Amniotic epithelial cell (primary cell): ENCODE results near the gene STAT5B.
"Not testable (repeated sequence)": the region's sequence is repeated elsewhere in the genome, so short reads cannot be mapped to it uniquely, and the experiment has no call there.

ENCODE experiments used
- DNase-seq: peaks from one replicate; pipeline ENCODE4 v3.0.0-alpha.2; 2010; ENCODE audit warnings: low read depth

STAT5B gene

GRCh38 chr17:42193969-42194899, 82.0 kb downstream of the STAT5B start, which contains the start of gene GHDC:
GHDC (minus strand) TSS chr17:42194494; CDS start chr17:42193581, 913 bp downstream.
- DNase-seq = peak; percentile 74

GRCh38 chr17:42193216-42193968, 82.8 kb downstream of the STAT5B start:
- DNase-seq = no peak

- DNase-seq = no peak
Measured at GRCh38 chr17:42192189-42193126, 83.7 kb downstream of the STAT5B start.

GRCh38 chr17:42191275-42191608, 84.9 kb downstream of the STAT5B start:
- no peak for DNase-seq

- no peak for DNase-seq
Measured at GRCh38 chr17:42190491-42191274, 85.5 kb downstream of the STAT5B start.

GRCh38 chr17:42189651-42189965, 86.6 kb downstream of the STAT5B start:
- no peak for DNase-seq

GRCh38 chr17:42188749-42189650, 87.2 kb downstream of the STAT5B start:
- DNase-seq = no peak

- no peak for DNase-seq
Measured at GRCh38 chr17:42187833-42188232, 88.4 kb downstream of the STAT5B start.

GRCh38 chr17:42186191-42186590, 90.0 kb downstream of the STAT5B start:
- DNase-seq = not testable (repeated sequence)

- DNase-seq = no peak
Measured at GRCh38 chr17:42185621-42185930, 90.6 kb downstream of the STAT5B start.

- no peak for DNase-seq
Measured at GRCh38 chr17:42184713-42185620, 91.2 kb downstream of the STAT5B start, which contains the start of gene HCRT. HCRT (minus strand) TSS chr17:42185452; CDS start chr17:42185365, 87 bp downstream.

- DNase-seq = peak; percentile 47
Measured at GRCh38 chr17:42183741-42184711, 92.2 kb downstream of the STAT5B start.

- DNase-seq = peak; percentile 49
Measured at GRCh38 chr17:42182927-42183734, 93.1 kb downstream of the STAT5B start.

GRCh38 chr17:42181851-42182207, 94.4 kb downstream of the STAT5B start:
- DNase-seq = no peak

- peak; percentile 82 for DNase-seq
Measured at GRCh38 chr17:42180922-42181850, 95.0 kb downstream of the STAT5B start, which contains the start of gene KCNH4. KCNH4 (minus strand) TSS chr17:42181142; CDS start chr17:42180945, 197 bp downstream.

GRCh38 chr17:42180411-42180921, 95.7 kb downstream of the STAT5B start:
- DNase-seq = no peak
